HepG2 (cell line): ENCODE measurements around the gene OR2C1. TPM values are rescaled to one million over a fixed set of nuclear protein-coding genes. Genes with fewer than 3 reads are reported as not detected.

Experiments
- GTF2F1 ChIP-seq: fragments of 150-350 bp; IDR thresholded peaks from 2 replicates; pipeline ENCODE4 v1.6.1; 2014; ENCODE audit warnings: low read length
- JDP2 ChIP-seq: sonication (generic); formaldehyde crosslinking; IDR thresholded peaks from 2 replicates; pipeline ENCODE4 v1.8.1; 2022; ENCODE audit warnings: missing genetic modification reagents, borderline replicate concordance
- MAZ ChIP-seq, 2 experiments: sonication (generic) in 1 of 2; formaldehyde crosslinking in 1 of 2; IDR thresholded peaks; 2 replicates each; pipeline versions ENCODE4 v1.5.0 to v1.6.1; 2012 to 2020; ENCODE audit warnings: low read depth in 2 of 2, mild to moderate bottlenecking in 2 of 2, borderline replicate concordance in 1 of 2, improper control_type of control experiment in 1 of 2, low read length in 1 of 2, missing genetic modification reagents in 1 of 2, moderate library complexity in 1 of 2
- PAWR ChIP-seq: sonication (generic); formaldehyde crosslinking; IDR thresholded peaks from 2 replicates; pipeline ENCODE4 v1.4.0; 2020; ENCODE audit warnings: missing genetic modification reagents, mild to moderate bottlenecking, borderline replicate concordance
- PRPF4 ChIP-seq: fragments of 200-400 bp; formaldehyde crosslinking; IDR thresholded peaks from 2 replicates; pipeline ENCODE4 v1.6.1; 2016; ENCODE audit warnings: low read length, low read depth; ENCODE audit not compliant: poor library complexity, severe bottlenecking
- SOX6 ChIP-seq, 2 experiments: fragments of 450-650 bp in 1 of 2; sonication (generic) in 1 of 2; formaldehyde crosslinking in 1 of 2; IDR thresholded peaks; 2 replicates each; pipeline versions ENCODE4 v1.4.0 to v1.6.1; 2017 to 2020; ENCODE audit warnings: antibody characterized with exemption in 1 of 2, mild to moderate bottlenecking in 1 of 2, missing genetic modification reagents in 1 of 2
- ZFAT ChIP-seq: sonication (generic); formaldehyde crosslinking; conservative IDR thresholded peaks from 2 replicates; pipeline ENCODE4 v1.8.1; 2023; ENCODE audit warnings: missing genetic modification reagents, inconsistent platforms
- ZNF530 ChIP-seq: sonication (generic); formaldehyde crosslinking; IDR thresholded peaks from 2 replicates; pipeline ENCODE4 v1.5.0; 2020; ENCODE audit warnings: low read depth, mild to moderate bottlenecking, missing genetic modification reagents
- ZNF564 ChIP-seq: sonication (generic); formaldehyde crosslinking; IDR thresholded peaks from 2 replicates; pipeline ENCODE4 v1.8.1; 2023; ENCODE audit warnings: mild to moderate bottlenecking, missing genetic modification reagents
- ZNF83 ChIP-seq: sonication (generic); formaldehyde crosslinking; IDR thresholded peaks from 2 replicates; pipeline ENCODE4 v1.4.0; 2020; ENCODE audit warnings: missing genetic modification reagents, mild to moderate bottlenecking, borderline replicate concordance
- ZSCAN22 ChIP-seq: sonication (generic); formaldehyde crosslinking; IDR thresholded peaks from 2 replicates; pipeline ENCODE4 v1.4.0; 2020; ENCODE audit warnings: mild to moderate bottlenecking, missing genetic modification reagents
- polyA plus RNA-seq, 8 experiments: library from polyadenylated mRNA; depleted of rRNA in 3 of 8; stranded (reverse) in 7 of 8; unstranded in 1 of 8; fragments of >200 nt; fragmentation: Illumina TruSeq in 4 of 8; extraction: Trizol in 4 of 8; gene quantifications; 2 replicates each; pipeline versions ENCODE4 v1.2.1 to v1.2.3, GENCODE V29; 2011 to 2016; ENCODE audit warnings: low read depth in 4 of 8, missing spikeins in 1 of 8, mixed read lengths in 1 of 8; ENCODE audit not compliant: insufficient read depth in 1 of 8
- total RNA-seq, 5 experiments: library from RNA; depleted of rRNA; stranded (reverse); fragments of >200 nt; fragmentation: Illumina TruSeq; extraction: Trizol; gene quantifications; 2 replicates each; pipeline ENCODE4 v1.2.3, GENCODE V29; 2016; ENCODE audit warnings: low read depth in 1 of 5
- TF ChIP-seq, protein P1 (sequence below): IDR thresholded peaks from 2 replicates; pipeline ENCODE4 v1.6.1; 2012; ENCODE audit warnings: low read depth, low read length, improper control_type of control experiment
- TF ChIP-seq, protein P2 (sequence below): sonication (generic); formaldehyde crosslinking; IDR thresholded peaks from 2 replicates; pipeline ENCODE4 v1.5.1; 2020; ENCODE audit warnings: missing genetic modification reagents, mild to moderate bottlenecking, borderline replicate concordance
- TF ChIP-seq, protein P3 (sequence below): sonication (generic); formaldehyde crosslinking; IDR thresholded peaks from 2 replicates; pipeline ENCODE4 v1.4.0; 2020; ENCODE audit warnings: low read depth, missing genetic modification reagents
- TF ChIP-seq, protein P4 (sequence below): sonication (generic); formaldehyde crosslinking; IDR thresholded peaks from 2 replicates; pipeline ENCODE4 v1.4.0; 2020; ENCODE audit warnings: low read depth, mild to moderate bottlenecking, missing genetic modification reagents
- TF ChIP-seq, protein P5 (sequence below): IDR thresholded peaks from 2 replicates; pipeline ENCODE4 v1.6.1; 2016; ENCODE audit warnings: missing compliant biosample characterization, missing genetic modification reagents, borderline replicate concordance
- TF ChIP-seq, protein P6 (sequence below): sonication (generic); formaldehyde crosslinking; IDR thresholded peaks from 2 replicates; pipeline ENCODE4 v1.8.0; 2022; ENCODE audit warnings: mild to moderate bottlenecking, missing genetic modification reagents, moderate library complexity

Gene OR2C1
- total and polyA plus RNA-seq, 2 of the 13 experiments (the other 11 are each of a cell fraction or from before 2014, with no cell fraction given) = not detected

DNA sequence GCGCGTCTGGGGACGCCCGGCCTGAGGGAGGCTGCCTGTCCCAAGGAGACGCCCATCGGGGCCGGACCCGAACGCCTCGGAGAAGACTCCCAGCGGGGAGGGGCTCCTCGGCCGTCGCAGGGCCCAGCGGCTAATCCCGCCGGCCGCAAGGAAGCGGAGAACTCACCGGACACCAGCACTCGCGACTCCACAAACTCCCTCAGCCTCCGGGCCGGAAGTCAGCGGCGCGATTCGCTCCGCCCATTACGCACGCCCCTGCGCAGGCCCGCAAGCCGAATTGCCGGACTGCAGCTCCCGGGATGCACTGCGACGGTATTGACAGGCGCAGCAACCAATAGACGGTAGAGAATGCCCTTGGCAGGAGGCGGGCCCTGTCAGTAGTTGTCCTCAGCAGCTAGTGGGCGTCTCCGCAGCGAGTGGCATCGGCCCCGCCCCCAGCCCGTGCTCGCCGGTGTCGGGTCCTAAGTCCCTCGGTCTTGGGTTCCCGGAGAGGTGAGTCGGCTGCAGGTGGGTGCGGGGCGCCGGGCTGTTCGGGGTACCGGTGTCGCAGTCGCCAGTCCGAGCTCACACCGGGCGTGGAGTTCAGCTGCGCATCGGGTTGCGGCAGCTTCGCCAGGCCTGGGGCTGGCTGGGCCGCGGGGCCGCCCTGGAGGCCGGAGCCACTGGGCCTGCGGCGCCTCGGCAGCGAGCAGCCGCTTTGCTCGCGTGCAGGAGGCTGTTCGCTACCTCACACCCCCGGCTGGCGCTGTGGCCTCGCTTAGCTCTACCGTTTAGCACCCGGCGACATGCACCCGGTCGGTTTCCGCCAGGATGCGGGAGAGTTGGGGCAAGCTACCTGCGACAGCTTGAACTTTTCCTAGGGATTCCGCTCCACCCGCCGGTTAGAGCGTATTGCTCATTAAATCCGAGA is 45.3 kb downstream of the OR2C1 start, which contains the start of the genes ZNF174 and ZSCAN32 (continued):
- TF ChIP-seq ZFAT (CRISPR knock-in tag) (no peak), ZNF530 (CRISPR knock-in tag) (no peak), JDP2 (CRISPR knock-in tag) (no peak; the same call in 1 of the 2 replicates), PRPF4 (peak; percentile 52), MAZ (IDR thresholded peaks at IDR 0.05; ENCODE audit: borderline replicate concordance, low read depth, low read length) (no peak), MAZ (CRISPR knock-in tag; IDR thresholded peaks at IDR 0.05; ENCODE audit: low read depth) (peak; percentile 93), ZSCAN22 (CRISPR knock-in tag) (no peak), PAWR (no peak; the same call in 1 of the 2 replicates), ZNF564 (peak; percentile 41; the same call in 1 of the 2 replicates), ZNF83 (CRISPR knock-in tag) (no peak), SOX6 (IDR thresholded peaks at IDR 0.05) (no peak), SOX6 (CRISPR knock-in tag; IDR thresholded peaks at IDR 0.05) (peak; percentile 65), GTF2F1 (no peak)
- TF ChIP-seq, protein P1, sequence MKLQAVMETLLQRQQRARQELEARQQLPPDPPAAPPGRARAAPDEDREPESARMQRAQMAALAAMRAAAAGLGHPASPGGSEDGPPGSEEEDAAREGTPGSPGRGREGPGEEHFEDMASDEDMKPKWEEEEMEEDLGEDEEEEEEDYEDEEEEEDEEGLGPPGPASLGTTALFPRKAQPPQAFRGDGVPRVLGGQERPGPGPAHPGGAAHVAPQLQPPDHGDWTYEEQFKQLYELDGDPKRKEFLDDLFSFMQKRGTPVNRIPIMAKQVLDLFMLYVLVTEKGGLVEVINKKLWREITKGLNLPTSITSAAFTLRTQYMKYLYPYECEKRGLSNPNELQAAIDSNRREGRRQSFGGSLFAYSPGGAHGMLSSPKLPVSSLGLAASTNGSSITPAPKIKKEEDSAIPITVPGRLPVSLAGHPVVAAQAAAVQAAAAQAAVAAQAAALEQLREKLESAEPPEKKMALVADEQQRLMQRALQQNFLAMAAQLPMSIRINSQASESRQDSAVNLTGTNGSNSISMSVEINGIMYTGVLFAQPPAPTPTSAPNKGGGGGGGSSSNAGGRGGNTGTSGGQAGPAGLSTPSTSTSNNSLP = no peak
- TF ChIP-seq, protein P2, sequence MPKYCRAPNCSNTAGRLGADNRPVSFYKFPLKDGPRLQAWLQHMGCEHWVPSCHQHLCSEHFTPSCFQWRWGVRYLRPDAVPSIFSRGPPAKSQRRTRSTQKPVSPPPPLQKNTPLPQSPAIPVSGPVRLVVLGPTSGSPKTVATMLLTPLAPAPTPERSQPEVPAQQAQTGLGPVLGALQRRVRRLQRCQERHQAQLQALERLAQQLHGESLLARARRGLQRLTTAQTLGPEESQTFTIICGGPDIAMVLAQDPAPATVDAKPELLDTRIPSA (CRISPR knock-in tag) = no peak
- TF ChIP-seq, protein P3, sequence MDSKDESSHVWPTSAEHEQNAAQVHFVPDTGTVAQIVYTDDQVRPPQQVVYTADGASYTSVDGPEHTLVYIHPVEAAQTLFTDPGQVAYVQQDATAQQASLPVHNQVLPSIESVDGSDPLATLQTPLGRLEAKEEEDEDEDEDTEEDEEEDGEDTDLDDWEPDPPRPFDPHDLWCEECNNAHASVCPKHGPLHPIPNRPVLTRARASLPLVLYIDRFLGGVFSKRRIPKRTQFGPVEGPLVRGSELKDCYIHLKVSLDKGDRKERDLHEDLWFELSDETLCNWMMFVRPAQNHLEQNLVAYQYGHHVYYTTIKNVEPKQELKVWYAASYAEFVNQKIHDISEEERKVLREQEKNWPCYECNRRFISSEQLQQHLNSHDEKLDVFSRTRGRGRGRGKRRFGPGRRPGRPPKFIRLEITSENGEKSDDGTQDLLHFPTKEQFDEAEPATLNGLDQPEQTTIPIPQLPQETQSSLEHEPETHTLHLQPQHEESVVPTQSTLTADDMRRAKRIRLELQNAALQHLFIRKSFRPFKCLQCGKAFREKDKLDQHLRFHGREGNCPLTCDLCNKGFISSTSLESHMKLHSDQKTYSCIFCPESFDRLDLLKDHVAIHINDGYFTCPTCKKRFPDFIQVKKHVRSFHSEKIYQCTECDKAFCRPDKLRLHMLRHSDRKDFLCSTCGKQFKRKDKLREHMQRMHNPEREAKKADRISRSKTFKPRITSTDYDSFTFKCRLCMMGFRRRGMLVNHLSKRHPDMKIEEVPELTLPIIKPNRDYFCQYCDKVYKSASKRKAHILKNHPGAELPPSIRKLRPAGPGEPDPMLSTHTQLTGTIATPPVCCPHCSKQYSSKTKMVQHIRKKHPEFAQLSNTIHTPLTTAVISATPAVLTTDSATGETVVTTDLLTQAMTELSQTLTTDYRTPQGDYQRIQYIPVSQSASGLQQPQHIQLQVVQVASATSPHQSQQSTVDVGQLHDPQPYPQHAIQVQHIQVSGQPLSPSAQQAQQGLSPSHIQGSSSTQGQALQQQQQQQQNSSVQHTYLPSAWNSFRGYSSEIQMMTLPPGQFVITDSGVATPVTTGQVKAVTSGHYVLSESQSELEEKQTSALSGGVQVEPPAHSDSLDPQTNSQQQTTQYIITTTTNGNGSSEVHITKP (CRISPR knock-in tag) = peak; percentile 61; the same call in 1 of the 2 replicates
- TF ChIP-seq, protein P4, sequence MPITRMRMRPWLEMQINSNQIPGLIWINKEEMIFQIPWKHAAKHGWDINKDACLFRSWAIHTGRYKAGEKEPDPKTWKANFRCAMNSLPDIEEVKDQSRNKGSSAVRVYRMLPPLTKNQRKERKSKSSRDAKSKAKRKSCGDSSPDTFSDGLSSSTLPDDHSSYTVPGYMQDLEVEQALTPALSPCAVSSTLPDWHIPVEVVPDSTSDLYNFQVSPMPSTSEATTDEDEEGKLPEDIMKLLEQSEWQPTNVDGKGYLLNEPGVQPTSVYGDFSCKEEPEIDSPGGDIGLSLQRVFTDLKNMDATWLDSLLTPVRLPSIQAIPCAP (CRISPR knock-in tag) = no peak
- TF ChIP-seq, protein P5, sequence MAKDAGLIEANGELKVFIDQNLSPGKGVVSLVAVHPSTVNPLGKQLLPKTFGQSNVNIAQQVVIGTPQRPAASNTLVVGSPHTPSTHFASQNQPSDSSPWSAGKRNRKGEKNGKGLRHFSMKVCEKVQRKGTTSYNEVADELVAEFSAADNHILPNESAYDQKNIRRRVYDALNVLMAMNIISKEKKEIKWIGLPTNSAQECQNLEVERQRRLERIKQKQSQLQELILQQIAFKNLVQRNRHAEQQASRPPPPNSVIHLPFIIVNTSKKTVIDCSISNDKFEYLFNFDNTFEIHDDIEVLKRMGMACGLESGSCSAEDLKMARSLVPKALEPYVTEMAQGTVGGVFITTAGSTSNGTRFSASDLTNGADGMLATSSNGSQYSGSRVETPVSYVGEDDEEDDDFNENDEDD (CRISPR knock-in tag) = peak; percentile 51; the same call in 1 of the 2 replicates
- TF ChIP-seq, protein P6, sequence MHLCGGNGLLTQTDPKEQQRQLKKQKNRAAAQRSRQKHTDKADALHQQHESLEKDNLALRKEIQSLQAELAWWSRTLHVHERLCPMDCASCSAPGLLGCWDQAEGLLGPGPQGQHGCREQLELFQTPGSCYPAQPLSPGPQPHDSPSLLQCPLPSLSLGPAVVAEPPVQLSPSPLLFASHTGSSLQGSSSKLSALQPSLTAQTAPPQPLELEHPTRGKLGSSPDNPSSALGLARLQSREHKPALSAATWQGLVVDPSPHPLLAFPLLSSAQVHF (CRISPR knock-in tag) = no peak
